Activated CD8-positive, alpha-beta T cell treated with anti-CD3 and anti-CD28 coated beads for 36 hours (primary cell): Measurements from ENCODE around the gene CDKN3. TPM values are rescaled to one million over a fixed set of nuclear protein-coding genes. Genes with fewer than 3 reads are reported as not detected.
"Not testable (repeated sequence)": the region's sequence is repeated elsewhere in the genome, so short reads cannot be mapped to it uniquely, and the experiment has no call there.

Source experiments
- ATAC-seq: fragments of 200-7000 bp; cut with Tn5 transposase; one replicate; pipeline ENCODE4 v1.10.0; 2021; ENCODE audit warnings: mild to moderate bottlenecking, moderate library complexity
- CTCF ChIA-PET: fragments of 350-600 bp; sonication (Branson Sonifier 250); formaldehyde crosslinking; loops from one replicate; lab custom pipeline; 2021; ENCODE audit warnings: antibody characterized with exemption; lab: Charles Lee
- POLR2A ChIA-PET: fragments of 350-600 bp; sonication (Branson Sonifier 250); formaldehyde crosslinking; loops from one replicate; lab custom pipeline; 2021; ENCODE audit warnings: antibody characterized with exemption; lab: Charles Lee
- DNase-seq: peaks from one replicate; pipeline ENCODE4 v3.0.0-alpha.2; 2020
- H3K27ac Mint-ChIP-seq: one replicate; pipeline ENCODE4 v1.8.0; 2021; ENCODE audit warnings: mild to moderate bottlenecking, mixed read lengths
- H3K27me3 Mint-ChIP-seq: one replicate; pipeline ENCODE4 v1.8.0; 2021; ENCODE audit warnings: mixed read lengths
- H3K36me3 Mint-ChIP-seq: one replicate; pipeline ENCODE4 v1.8.0; 2021; ENCODE audit warnings: low read depth, mixed read lengths
- H3K4me1 Mint-ChIP-seq: one replicate; pipeline ENCODE4 v1.8.0; 2021; ENCODE audit warnings: low read depth, mixed read lengths
- H3K4me3 Mint-ChIP-seq: one replicate; pipeline ENCODE4 v1.8.0; 2021; ENCODE audit warnings: mild to moderate bottlenecking, moderate library complexity, mixed read lengths
- H3K9me3 Mint-ChIP-seq: one replicate; pipeline ENCODE4 v1.8.0; 2021; ENCODE audit warnings: mixed read lengths
- CTCF ChIP-seq: fragments of 200-600 bp; IDR thresholded peaks from one replicate; pipeline ENCODE4 v1.8.0; 2022; ENCODE audit warnings: antibody characterized with exemption, mild to moderate bottlenecking
- intact Hi-C: fragments of 100-400 bp; cut with micrococcal nuclease; formaldehyde crosslinking; loops from one replicate; pipeline ENCODE4 v1.10.0; 2022
- total RNA-seq, 2 experiments: library from RNA; stranded (reverse); gene quantifications; one replicate each; pipeline ENCODE4 v1.2.3, GENCODE V29; 2021

Gene CDKN3
- total RNA-seq, 2 experiments from 2014 or later = 88.0 to 92.7 TPM

DNA sequence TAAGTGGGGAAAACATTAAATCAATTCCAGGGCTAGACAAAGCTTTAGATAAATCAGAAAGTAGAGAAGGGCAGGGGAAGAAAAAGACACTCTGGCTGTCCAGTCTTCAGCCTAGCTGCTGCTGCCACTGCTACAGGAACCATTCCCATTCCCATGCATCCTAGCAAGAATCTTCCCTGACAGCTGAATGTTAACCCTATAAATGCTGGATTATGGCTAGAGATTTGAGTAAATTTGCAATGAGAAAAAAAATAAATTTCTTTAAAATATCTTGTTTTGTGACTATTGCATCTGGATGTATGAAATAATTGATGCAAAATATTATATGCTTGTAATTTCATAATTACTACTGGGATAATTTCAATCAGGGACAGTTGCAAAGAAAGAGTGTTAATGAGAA is 15.0 kb upstream of the CDKN3 start:
- no peak overlapping the region for H3K27ac Mint-ChIP-seq
- DNase-seq (no peak), ATAC-seq (no peak)
- ChIA-PET POLR2A (interaction anchor here (0.6 kb wide), 1 partner anchor 1475 kb away, joined by 3 read pairs; no protein-coding TSS in a partner anchor), CTCF (no interaction called here)
- no peaks in the 10 kb centered on the region for H3K36me3 Mint-ChIP-seq
- no peaks in the 10 kb centered on the region for H3K9me3 Mint-ChIP-seq
- no peaks in the 10 kb centered on the region for H3K4me1 Mint-ChIP-seq
- H3K27me3 Mint-ChIP-seq = peaks cover 9% of the 10 kb centered on the region
- no peak for TF ChIP-seq CTCF
- intact Hi-C loops = no loop called here
- H3K4me3 Mint-ChIP-seq = no peak overlapping the region

- ATAC-seq (no peak), DNase-seq (no peak)
- Mint-ChIP-seq H3K27me3 (peaks cover 16% of the 10 kb centered on the region), H3K4me3 (no peak overlapping the region), H3K36me3 (no peaks in the 10 kb centered on the region), H3K4me1 (no peaks in the 10 kb centered on the region), H3K27ac (no peak overlapping the region), H3K9me3 (no peaks in the 10 kb centered on the region)
- TF ChIP-seq CTCF = no peak
- ChIA-PET CTCF (interaction anchor here (1.4 kb wide), 1 partner anchor 8 kb away, joined by 3 read pairs; no protein-coding TSS in a partner anchor), POLR2A (no interaction called here)
- intact Hi-C loops = no loop called here
Measured at GRCh38 chr14:54383835-54384234, 13.0 kb upstream of the CDKN3 start.

GRCh38 chr14:54385556-54385955 is 11.3 kb upstream of the CDKN3 start:
- ChIA-PET CTCF (no interaction called here), POLR2A (no interaction called here)
- no peak for TF ChIP-seq CTCF
- intact Hi-C loops = no loop called here
- Mint-ChIP-seq H3K27me3 (peaks cover 15% of the 10 kb centered on the region), H3K4me1 (no peaks in the 10 kb centered on the region), H3K4me3 (no peak overlapping the region), H3K27ac (no peak overlapping the region), H3K36me3 (no peaks in the 10 kb centered on the region), H3K9me3 (no peaks in the 10 kb centered on the region)
- ATAC-seq = no peak
- DNase-seq = no peak

DNA sequence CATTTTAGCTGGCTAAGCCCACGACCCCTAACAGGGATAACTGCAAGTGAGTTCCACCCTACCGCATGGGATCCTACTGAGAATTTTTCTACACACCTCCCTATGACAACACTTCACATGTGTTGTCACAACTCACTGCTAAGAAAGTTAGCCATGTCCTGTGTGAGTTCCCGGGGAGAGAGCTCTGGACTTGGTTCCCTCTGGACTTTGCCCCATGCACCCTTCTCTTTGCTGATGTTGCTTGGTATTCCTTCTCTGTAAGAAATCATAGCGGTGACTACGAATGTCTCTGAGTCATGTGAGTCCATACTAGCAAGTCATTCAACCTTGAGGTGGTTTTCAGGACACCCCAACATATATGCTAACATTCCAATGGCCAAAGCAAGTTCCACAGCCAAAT is 9.5 kb upstream of the CDKN3 start:
- H3K36me3 Mint-ChIP-seq = no peaks in the 10 kb centered on the region
- intact Hi-C loops = no loop called here
- no peaks in the 10 kb centered on the region for H3K4me1 Mint-ChIP-seq
- CTCF ChIA-PET = interaction anchor here (1.1 to 1.7 kb wide), 3 partner anchors 31 to 39 kb away, joined by 3 to 4 read pairs (median 4); no protein-coding TSS in a partner anchor
- no peak overlapping the region for H3K4me3 Mint-ChIP-seq
- ATAC-seq (no peak), DNase-seq (no peak)
- no peaks in the 10 kb centered on the region for H3K9me3 Mint-ChIP-seq
- H3K27me3 Mint-ChIP-seq = peaks cover 14% of the 10 kb centered on the region
- no peak for TF ChIP-seq CTCF
- POLR2A ChIA-PET = no interaction called here
- H3K27ac Mint-ChIP-seq = no peak overlapping the region

DNA sequence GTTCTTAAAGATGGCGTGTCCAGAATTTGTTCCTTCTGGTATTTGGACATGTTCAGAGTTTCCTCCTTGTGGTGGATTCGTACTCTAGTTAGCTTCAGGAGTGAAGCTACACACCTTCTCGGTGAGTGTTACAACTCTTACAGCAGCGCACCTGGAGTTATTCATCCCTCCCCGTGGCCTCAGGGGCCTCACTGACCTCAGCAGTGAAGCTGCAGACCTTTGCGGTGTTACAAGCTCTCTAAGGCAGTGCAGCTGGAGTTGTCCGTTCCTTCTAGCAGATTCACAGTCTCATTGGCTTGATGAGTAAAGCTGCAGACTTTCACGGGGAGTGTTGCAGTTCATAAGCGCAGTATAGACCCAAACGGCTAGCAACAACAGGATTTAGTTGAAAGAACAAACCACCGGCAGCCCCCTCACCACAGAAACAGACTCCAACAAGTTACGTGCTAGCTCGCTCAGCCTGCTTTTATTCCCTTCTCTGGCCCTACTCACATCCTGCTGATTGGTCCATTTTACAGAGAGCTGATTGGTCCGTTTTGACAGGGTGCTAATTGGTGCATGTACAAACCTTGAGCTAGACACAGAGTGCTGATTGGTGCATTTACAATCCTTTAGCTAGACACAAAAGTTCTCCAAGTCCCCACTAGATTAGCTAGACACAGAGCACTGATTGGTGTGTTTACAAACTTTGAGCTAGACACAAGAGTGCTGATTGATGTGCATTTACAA is 4.5 kb upstream of the CDKN3 start:
- Mint-ChIP-seq H3K4me3 (no peak overlapping the region), H3K36me3 (peaks cover under 1% of the 10 kb centered on the region), H3K27me3 (peaks cover 12% of the 10 kb centered on the region), H3K27ac (no peak overlapping the region), H3K9me3 (no peaks in the 10 kb centered on the region), H3K4me1 (no peaks in the 10 kb centered on the region)
- DNase-seq (no peak), ATAC-seq (no peak)
- no peak for TF ChIP-seq CTCF
- ChIA-PET POLR2A (interaction anchor here (0.6 kb wide), 1 partner anchor 1786 kb away, joined by 4 read pairs; no protein-coding TSS in a partner anchor), CTCF (interaction anchor here (1.2 kb wide), 1 partner anchor 9 kb away, joined by 3 read pairs; no protein-coding TSS in a partner anchor)
- intact Hi-C loops = no loop called here

- H3K36me3 Mint-ChIP-seq, H3K9me3 Mint-ChIP-seq, intact Hi-C loops, DNase-seq, H3K4me3 Mint-ChIP-seq, ATAC-seq, H3K27ac Mint-ChIP-seq, H3K27me3 Mint-ChIP-seq, H3K4me1 Mint-ChIP-seq: not testable (repeated sequence)
- CTCF ChIA-PET = interaction anchor here (1.1 to 1.9 kb wide), 2 partner anchors 26 to 45 kb away, joined by 4 to 5 read pairs; no protein-coding TSS in a partner anchor
- POLR2A ChIA-PET = interaction anchor here (0.6 kb wide), 2 partner anchors 21 to 1785 kb away, joined by 3 to 4 read pairs; no protein-coding TSS in a partner anchor
Measured at GRCh38 chr14:54392986-54393884, 3.6 kb upstream of the CDKN3 start.
